GM12878 (cell line): Measurements from ENCODE around the gene RASSF4. TPM values are rescaled to one million over a fixed set of nuclear protein-coding genes. Genes with fewer than 3 reads are reported as not detected.
A peak's percentile ranks its signal among the peaks of the same experiment; 100 is the strongest.

Experiments used
- ATAC-seq: fragments of 200-7000 bp; cut with Tn5 transposase; 3 replicates; pipeline ENCODE4 v1.9.1; 2020; ENCODE audit warnings: mild to moderate bottlenecking, moderate library complexity
- BruUV-seq: library from RNA; stranded (reverse); fragments of 400-500 nt; replicated peaks from 2 replicates; lab custom pipeline; 2021; lab: Mats Ljungman, UMichigan
- CTCF ChIA-PET: fragments of 300-600 bp; sonication (Branson Sonifier 250); formaldehyde crosslinking; extraction: SDS; loops from one replicate; lab custom pipeline; 2021; ENCODE audit warnings: inconsistent platforms; lab: Yijun Ruan, JAX
- POLR2A ChIA-PET: fragments of 350-600 bp; formaldehyde crosslinking; extraction: SDS; loops from one replicate; lab custom pipeline; 2021; ENCODE audit warnings: inconsistent platforms; lab: Charles Lee
- RAD21 ChIA-PET: fragments of 300-600 bp; sonication (Branson Sonifier 250); formaldehyde crosslinking; loops from one replicate; lab custom pipeline; 2023; ENCODE audit warnings: antibody characterized with exemption; ENCODE audit not compliant: unreplicated experiment; lab: Charles Lee
- SMC1A ChIA-PET: fragments of 300-600 bp; sonication (Branson Sonifier 250); formaldehyde crosslinking; loops from one replicate; lab custom pipeline; 2023; ENCODE audit not compliant: unreplicated experiment, uncharacterized antibody; lab: Charles Lee
- DNase-seq: peaks from one replicate; pipeline ENCODE4 v3.0.0-alpha.2; 2011; ENCODE audit warnings: low read depth, low spot score
- FAIRE-seq: peaks from 3 replicates; lab custom pipeline; 2011; peaks lifted over from hg19 to GRCh38; lab: Jason Lieb, UNC
- H2AFZ ChIP-seq: 2 replicates; pipeline ENCODE4 v1.6.0; 2011; ENCODE audit warnings: low read depth, low read length, control low read depth; ENCODE audit not compliant: control insufficient read depth
- H3K27ac ChIP-seq: 2 replicates; pipeline ENCODE4 v1.5.1; 2011; ENCODE audit warnings: control low read depth; ENCODE audit not compliant: control insufficient read depth, insufficient read depth
- H3K27me3 ChIP-seq, 2 experiments: replicated peaks in 1 of 2; 2 replicates each; pipeline versions ENCODE4 v1.6.0 to v1.6.1; 2011; ENCODE audit warnings: low read length in 1 of 2; ENCODE audit not compliant: control insufficient read depth in 2 of 2, insufficient read depth in 2 of 2
- H3K36me3 ChIP-seq, 2 experiments: 2 replicates each; pipeline ENCODE4 v1.5.1; 2011; ENCODE audit warnings: low read length in 1 of 2; ENCODE audit not compliant: control insufficient read depth in 2 of 2, insufficient read depth in 2 of 2
- H3K4me1 ChIP-seq: 2 replicates; pipeline ENCODE4 v1.6.1; 2011; ENCODE audit warnings: mild to moderate bottlenecking, low read length, moderate library complexity, mixed read lengths; ENCODE audit not compliant: control insufficient read depth, insufficient read depth
- H3K4me2 ChIP-seq: 2 replicates; pipeline ENCODE4 v1.6.0; 2011; ENCODE audit warnings: control low read depth; ENCODE audit not compliant: control insufficient read depth, insufficient read depth
- H3K4me3 ChIP-seq: fragments of 200-600 bp; sonication (generic); 2 replicates; pipeline ENCODE4 v1.5.1; 2016
- H3K79me2 ChIP-seq: 2 replicates; pipeline ENCODE4 v1.6.0; 2011; ENCODE audit warnings: low read length; ENCODE audit not compliant: control insufficient read depth, insufficient read depth
- H3K9ac ChIP-seq: 2 replicates; pipeline ENCODE4 v1.8.0; 2011; ENCODE audit warnings: low read length, control low read depth, mixed read lengths; ENCODE audit not compliant: control insufficient read depth, insufficient read depth
- H3K9me3 ChIP-seq: replicated peaks from 3 replicates; pipeline ENCODE4 v1.5.1; 2011; ENCODE audit warnings: mild to moderate bottlenecking, low read length; ENCODE audit not compliant: control insufficient read depth, insufficient read depth
- H4K20me1 ChIP-seq: 2 replicates; pipeline ENCODE4 v1.6.0; 2011; ENCODE audit not compliant: control insufficient read depth, insufficient read depth
- CEBPB ChIP-seq, 2 experiments: fragments of 150-350 bp in 1 of 2; IDR thresholded peaks; 2 replicates each; pipeline ENCODE4 v1.6.1; 2012 to 2014; ENCODE audit warnings: low read depth in 2 of 2, low read length in 2 of 2, borderline replicate concordance in 1 of 2, inconsistent platforms in 1 of 2
- CHD2 ChIP-seq: IDR thresholded peaks from 2 replicates; pipeline ENCODE4 v1.6.1; 2011; ENCODE audit warnings: low read depth, low read length, improper control_type of control experiment, borderline replicate concordance
- DPF2 ChIP-seq: fragments of 450-650 bp; IDR thresholded peaks from 2 replicates; pipeline ENCODE4 v1.6.1; 2017; ENCODE audit warnings: mild to moderate bottlenecking
- EP300 ChIP-seq, 2 experiments: fragments of 150-350 bp in 1 of 2; IDR thresholded peaks; 2 replicates each; pipeline ENCODE4 v1.6.1; 2011 to 2012; ENCODE audit warnings: low read depth in 2 of 2, low read length in 2 of 2, borderline replicate concordance in 1 of 2, improper control_type of control experiment in 1 of 2, inconsistent platforms in 1 of 2; ENCODE audit not compliant: control insufficient read depth in 1 of 2
- JUNB ChIP-seq: IDR thresholded peaks from 2 replicates; pipeline ENCODE4 v1.6.1; 2016; ENCODE audit warnings: antibody characterized with exemption, mild to moderate bottlenecking
- KAT2A ChIP-seq: conservative IDR thresholded peaks from 2 replicates; pipeline ENCODE4 v1.6.1; 2011; ENCODE audit warnings: low read depth, low read length; ENCODE audit not compliant: control insufficient read depth
- NBN ChIP-seq: fragments of 450-650 bp; IDR thresholded peaks from 2 replicates; pipeline ENCODE4 v1.6.1; 2016
- SMAD1 ChIP-seq: fragments of 450-650 bp; IDR thresholded peaks from 2 replicates; pipeline ENCODE4 v1.6.1; 2018; ENCODE audit warnings: mild to moderate bottlenecking, low read depth; ENCODE audit not compliant: partially characterized antibody
- SUZ12 ChIP-seq: fragments of 200-600 bp; sonication (generic); IDR thresholded peaks from one replicate; pipeline ENCODE4 v1.6.1; 2018; ENCODE audit warnings: antibody characterized with exemption, mild to moderate bottlenecking; ENCODE audit not compliant: unreplicated experiment
- WRNIP1 ChIP-seq: IDR thresholded peaks from 2 replicates; pipeline ENCODE4 v1.6.1; 2011; ENCODE audit warnings: low read depth, low read length, improper control_type of control experiment, borderline replicate concordance
- ZNF687 ChIP-seq: fragments of 450-650 bp; IDR thresholded peaks from 2 replicates; pipeline ENCODE4 v1.6.1; 2017; ENCODE audit warnings: mild to moderate bottlenecking, moderate library complexity
- WGBS: methylation state at CpG from one replicate; pipeline ENCODE4 v1.1.6; 2016; ENCODE audit warnings: low lambda C conversion rate; ENCODE audit not compliant: insufficient replicate concordance, insufficient coverage; ENCODE audit errors: missing lambda C conversion rate; 5-methylcytosine and 5-hydroxymethylcytosine counted together
- in situ Hi-C: fragments of 300-500 bp; cut with MboI; formaldehyde crosslinking; loops from 9 replicates; pipeline ENCODE4 v1.14.3; 2018; ENCODE audit warnings: mixed read lengths
- intact Hi-C: fragments of 100-400 bp; cut with micrococcal nuclease; formaldehyde crosslinking; loops from one replicate; pipeline ENCODE4 v1.14.2; 2022; ENCODE audit not compliant: unreplicated experiment
- polyA plus RNA-seq, 11 experiments: library from polyadenylated mRNA; depleted of rRNA in 4 of 11; unstranded in 6 of 11; stranded (reverse) in 5 of 11; fragments of >200 nt; fragmentation: Nextera tagmentation in 4 of 11; fragmentation: Illumina TruSeq in 1 of 11; extraction: Ambion mirVana in 4 of 11; extraction: Trizol in 1 of 11; gene quantifications; 1 replicate in 1 of 11; 2 replicates in 10 of 11; pipeline versions ENCODE4 v1.2.1 to v1.2.3, GENCODE V29; 2011 to 2016; ENCODE audit warnings: inconsistent platforms in 2 of 11, missing spikeins in 2 of 11, low read depth in 1 of 11
- total RNA-seq, 4 experiments: library from RNA; depleted of rRNA in 3 of 4; stranded (reverse); fragments of >200 nt in 3 of 4; fragmentation: Illumina TruSeq in 1 of 4; extraction: Trizol in 1 of 4; gene quantifications; 2 replicates each; pipeline versions ENCODE4 v1.2.1 to v1.2.3, GENCODE V29; 2013 to 2021

Gene RASSF4
- total and polyA plus RNA-seq, 10 of the 15 experiments (the other 5 are each of a cell fraction or from before 2014, with no cell fraction given), result 3.7 to 71.1 (median 16.8) TPM

GRCh38 chr10:44970812-44971395 lies 11.3 kb downstream of the RASSF4 start:
- POLR2A ChIA-PET, result interaction anchor here (1.0 to 10.9 kb wide), 2 partner anchors 8 to 35 kb away, joined by 4 to 110 read pairs; partner anchors contain the start of gene DEPP1
- SMC1A ChIA-PET, result interaction anchor here (5.9 kb wide), 1 partner anchor 9 kb away, joined by 43 read pairs; the partner anchor contains the start of gene DEPP1
- Histone ChIP-seq H3K4me3 (no peak overlapping the region), H3K4me2 (no peak overlapping the region), H3K36me3 (peaks cover 0 to 8% of the 10 kb centered on the region in 2 experiments; a peak in 2 of 4 replicates)
- ATAC-seq (no peak), DNase-seq (no peak)
- no peak for TF ChIP-seq CEBPB (IDR thresholded peaks at IDR 0.05; ENCODE audit: borderline replicate concordance in 1 of 2, low read depth in 2 of 2, low read length in 2 of 2)
- no peak for TF ChIP-seq DPF2
- no peak for TF ChIP-seq EP300 (IDR thresholded peaks at IDR 0.05; ENCODE audit: borderline replicate concordance in 1 of 2, control insufficient read depth in 1 of 2, low read depth in 2 of 2, low read length in 2 of 2)
- no peak for TF ChIP-seq JUNB
- TF ChIP-seq CHD2, result no peak
- TF ChIP-seq NBN, result no peak
- no peak for TF ChIP-seq SUZ12
- TF ChIP-seq KAT2A, result no peak
- no peak for TF ChIP-seq ZNF687
- no peak for TF ChIP-seq SMAD1
- TF ChIP-seq WRNIP1, result no peak
- TF ChIP-seq, all 136 proteins: peak for 0
- Histone ChIP-seq H4K20me1 (no peaks in the 10 kb centered on the region), H3K27me3 (no peaks in the 10 kb centered on the region), H3K27ac (no peak overlapping the region; the same call in 1 of the 2 replicates), H3K4me1 (peaks cover 62% of the 10 kb centered on the region), H3K79me2 (peaks cover 9% of the 10 kb centered on the region), H3K9me3 (no peaks in the 10 kb centered on the region), H3K9ac (no peak overlapping the region), H2AFZ (no peak overlapping the region)
- RAD21 ChIA-PET, result no interaction called here
- intact Hi-C loops, result no loop called here
- in situ Hi-C loops, result loop anchor here (25.0 kb wide), 1 partner anchor 1809 kb away; no protein-coding TSS in a partner anchor
- WGBS, result 83% methylated on average over 8 of the region's 8 CpGs
- no peak for FAIRE-seq
- BruUV-seq, result TSS peak; percentile 40
- CTCF ChIA-PET, result no interaction called here
